OCI-LY7 (cell line): ENCODE results near the gene ZNF609.

ENCODE experiments used
- CTCF ChIP-seq: fragments of 200-600 bp; sonication (generic); conservative IDR thresholded peaks from 2 replicates; pipeline ENCODE4 v1.5.1; 2014; ENCODE audit warnings: mild to moderate bottlenecking, antibody characterized with exemption, low read length, moderate library complexity, mixed read lengths
- EZH2phosphoT487 ChIP-seq: fragments of 200-600 bp; sonication (generic); IDR thresholded peaks from 2 replicates; pipeline ENCODE4 v1.6.1; 2018; ENCODE audit warnings: low read depth, borderline replicate concordance, mild to moderate bottlenecking, mixed run types, antibody characterized with exemption, low read length, moderate library complexity, mixed read lengths

- TF ChIP-seq CTCF (no peak), EZH2phosphoT487 (no peak)
Observed at GRCh38 chr15:64629063-64629462, 168.7 kb downstream of the ZNF609 start.
